Measurements from ENCODE around the gene HNRNPD. TPM values are rescaled to one million over a fixed set of nuclear protein-coding genes. Genes with fewer than 3 reads are reported as not detected.

The HNRNPD gene
- total and polyA plus RNA-seq, 9 donors = 85.1 to 520 (median 185) TPM

Small RNA genes within 50 kb of the gene (small RNA-seq; reads per million reads assigned to genes)
- gene RF00150 = not detected

Other genes with a start within 250 kb of the HNRNPD start
- gene HNRNPDL, start 56.5 kb upstream of the HNRNPD start, total RNA-seq = 100 to 1,000 TPM; 204 to 406 (median 337) TPM
- 100 to 1,000 TPM; 314 to 381 TPM for gene HNRNPDL, start 56.5 kb upstream of the HNRNPD start, polyA plus RNA-seq
- 10 to 100 TPM; 16.1 to 34.2 (median 24.1) TPM for gene ENOPH1, start 56.6 kb upstream of the HNRNPD start, total RNA-seq
- gene ENOPH1, start 56.6 kb upstream of the HNRNPD start, polyA plus RNA-seq = 10 to 100 TPM; 23.5 to 27.3 TPM
- 10 to 100 TPM; 13.5 to 48.8 (median 31.4) TPM for gene TMEM150C, start 188.0 kb upstream of the HNRNPD start, total RNA-seq
- gene TMEM150C, start 188.0 kb upstream of the HNRNPD start, polyA plus RNA-seq = 10 to 100 TPM; 30.4 to 39.8 TPM